ENCODE results near the gene UBAP2L.
"Not testable (repeated sequence)": the region's sequence is repeated elsewhere in the genome, so short reads cannot be mapped to it uniquely, and the experiment has no call there.

Gene UBAP2L

DNA sequence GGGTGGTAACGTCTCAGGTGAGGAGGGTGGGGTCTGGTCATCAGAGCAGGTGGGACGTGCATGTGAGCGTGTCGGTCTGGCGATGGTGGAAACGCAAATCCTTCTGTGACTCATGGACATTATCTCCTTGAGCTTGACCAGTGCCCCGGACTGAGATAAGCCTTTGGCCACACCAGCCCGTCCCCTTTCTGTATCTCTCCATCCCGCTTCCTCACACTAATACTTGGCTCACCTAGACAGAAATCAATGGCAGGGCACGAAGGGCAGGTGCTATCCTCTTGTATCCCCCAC lies 92.3 kb downstream of the UBAP2L start:
- DNase-seq (ENCODE audit: low spot score) = no peak

- not testable (repeated sequence) for DNase-seq (ENCODE audit: low spot score)
Observed at GRCh38 chr1:154314226-154314625, 93.5 kb downstream of the UBAP2L start.

DNA sequence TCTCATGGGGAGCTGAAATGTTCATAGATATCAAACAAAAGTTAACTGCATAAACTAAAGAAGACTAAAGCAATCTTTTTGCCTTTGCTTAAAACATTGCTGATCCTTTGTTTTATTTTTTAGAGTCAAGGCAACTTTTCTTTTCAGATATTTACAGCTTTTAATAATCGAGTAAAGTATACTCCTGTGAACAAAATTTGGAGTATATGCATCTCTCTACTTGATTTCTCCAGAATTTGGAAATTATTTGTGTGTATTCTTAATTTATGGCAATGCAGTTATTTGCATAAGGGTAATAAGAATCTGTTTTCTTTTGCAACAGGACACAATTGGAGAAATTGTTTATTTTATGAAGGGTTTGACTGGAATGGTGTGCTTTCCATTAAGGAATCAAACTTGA lies 95.9 kb downstream of the UBAP2L start:
- no peak for DNase-seq (ENCODE audit: low spot score)

- no peak for DNase-seq (ENCODE audit: low spot score)
Observed at GRCh38 chr1:154318386-154318785, 97.6 kb downstream of the UBAP2L start.
